SU-DHL-6 (cell line): Measurements from ENCODE around the gene TDRD7.

Source experiments
- H2AFZ ChIP-seq: fragments of 200-600 bp; sonication (generic); 2 replicates; pipeline ENCODE4 v1.6.1; 2014; ENCODE audit warnings: low read depth, mild to moderate bottlenecking, moderate library complexity, mixed read lengths, antibody characterized with exemption, low read length; ENCODE audit not compliant: severe bottlenecking
- H3F3A ChIP-seq: fragments of 200-600 bp; shearing (Covaris generic); 2 replicates; pipeline ENCODE4 v1.6.0; 2016; ENCODE audit warnings: antibody characterized with exemption, mild to moderate bottlenecking; ENCODE audit not compliant: insufficient read depth
- H3K27ac ChIP-seq: fragments of 200-600 bp; sonication (generic); 2 replicates; pipeline ENCODE4 v1.5.1; 2016; ENCODE audit warnings: low read depth, mild to moderate bottlenecking, low read length, moderate library complexity, mixed read lengths
- H3K27me3 ChIP-seq: fragments of 200-600 bp; sonication (generic), shearing (Covaris generic); 2 replicates; pipeline ENCODE4 v1.6.0; 2014; ENCODE audit warnings: mild to moderate bottlenecking, low read length
- H3K36me3 ChIP-seq: fragments of 200-600 bp; sonication (generic); 2 replicates; pipeline ENCODE4 v1.6.1; 2014; ENCODE audit warnings: mild to moderate bottlenecking, low read length, mixed read lengths
- H3K4me2 ChIP-seq: fragments of 300-600, 200-600 bp; shearing (Covaris generic), sonication (generic); 2 replicates; pipeline ENCODE4 v1.6.0; 2014; ENCODE audit warnings: low read length, low read depth, mild to moderate bottlenecking; ENCODE audit not compliant: poor library complexity, severe bottlenecking
- H3K4me3 ChIP-seq: fragments of 200-600 bp; sonication (generic); 2 replicates; pipeline ENCODE4 v1.5.1; 2014; ENCODE audit warnings: antibody characterized with exemption, low read length, mild to moderate bottlenecking, mixed read lengths; ENCODE audit not compliant: insufficient read depth, poor library complexity, severe bottlenecking
- H3K79me2 ChIP-seq: fragments of 200-600 bp; sonication (generic); 2 replicates; pipeline ENCODE4 v1.6.1; 2014; ENCODE audit warnings: mild to moderate bottlenecking, low read length, moderate library complexity; ENCODE audit not compliant: insufficient read depth
- H3K9ac ChIP-seq: fragments of 200-600 bp; sonication (generic); 2 replicates; pipeline ENCODE4 v1.7.0; 2014; ENCODE audit warnings: mild to moderate bottlenecking, low read length
- H3K9me2 ChIP-seq: fragments of 200-600 bp; sonication (generic); replicated peaks from 2 replicates; pipeline ENCODE4 v1.6.1; 2014; ENCODE audit warnings: low read length; ENCODE audit not compliant: insufficient read depth
- H3K9me3 ChIP-seq: fragments of 200-600 bp; sonication (generic); 2 replicates; pipeline ENCODE4 v1.6.1; 2014; ENCODE audit warnings: low read length, mixed read lengths; ENCODE audit not compliant: insufficient read depth
- H4K20me1 ChIP-seq: fragments of 200-600 bp; sonication (generic); 2 replicates; pipeline ENCODE4 v1.6.1; 2014; ENCODE audit warnings: low read depth, mild to moderate bottlenecking, antibody characterized with exemption, low read length, moderate library complexity, mixed read lengths
- CTCF ChIP-seq: fragments of 200-600 bp; sonication (generic); IDR thresholded peaks from one replicate; pipeline ENCODE4 v1.5.1; 2017; ENCODE audit warnings: antibody characterized with exemption, mild to moderate bottlenecking, low read length, moderate library complexity; ENCODE audit not compliant: insufficient read depth, poor library complexity, severe bottlenecking
- EZH2phosphoT487 ChIP-seq: fragments of 200-600 bp; sonication (generic), shearing (Covaris generic); conservative IDR thresholded peaks from 2 replicates; pipeline ENCODE4 v1.6.1; 2018; ENCODE audit warnings: mild to moderate bottlenecking, antibody characterized with exemption, low read length, moderate library complexity, mixed read lengths

The TDRD7 gene

GRCh38 chr9:97412626-97413385 is 910 bp downstream of the TDRD7 start:
- no peak for TF ChIP-seq EZH2phosphoT487
- no peak for TF ChIP-seq CTCF
- no peaks in the 10 kb centered on the region for H3K36me3 ChIP-seq
- H4K20me1 ChIP-seq, result no peaks in the 10 kb centered on the region
- peak overlapping the region; percentile 58 for H3K9ac ChIP-seq
- peak overlapping the region; percentile 63 for H3K4me2 ChIP-seq
- no peaks in the 10 kb centered on the region for H3K27me3 ChIP-seq
- no peaks in the 10 kb centered on the region for H3K9me3 ChIP-seq
- peaks cover 22% of the 10 kb centered on the region for H3F3A ChIP-seq
- peak overlapping the region; percentile 57 for H3K4me3 ChIP-seq
- H3K27ac ChIP-seq, result no peak overlapping the region
- no peaks in the 10 kb centered on the region for H3K79me2 ChIP-seq
- H3K9me2 ChIP-seq, result no peaks in the 10 kb centered on the region
- H2AFZ ChIP-seq, result peak overlapping the region; percentile 89

- Histone ChIP-seq H3K9me3 (no peaks in the 10 kb centered on the region), H3F3A (peaks cover 22% of the 10 kb centered on the region), H2AFZ (no peak overlapping the region), H3K9ac (no peak overlapping the region), H3K27ac (no peak overlapping the region), H3K27me3 (no peaks in the 10 kb centered on the region), H3K4me2 (no peak overlapping the region), H3K36me3 (no peaks in the 10 kb centered on the region), H3K4me3 (no peak overlapping the region), H4K20me1 (no peaks in the 10 kb centered on the region), H3K9me2 (no peaks in the 10 kb centered on the region), H3K79me2 (no peaks in the 10 kb centered on the region)
- TF ChIP-seq CTCF (no peak), EZH2phosphoT487 (no peak)
These were observed 1.6 kb downstream of the TDRD7 start for GRCh38 chr9:97413462-97413861.

- Histone ChIP-seq H3K27ac (no peak overlapping the region), H4K20me1 (no peaks in the 10 kb centered on the region), H3F3A (peaks cover 22% of the 10 kb centered on the region), H3K36me3 (no peaks in the 10 kb centered on the region), H3K27me3 (no peaks in the 10 kb centered on the region), H3K9me3 (no peaks in the 10 kb centered on the region), H3K79me2 (no peaks in the 10 kb centered on the region), H3K9me2 (no peaks in the 10 kb centered on the region), H3K4me2 (no peak overlapping the region), H3K4me3 (no peak overlapping the region), H2AFZ (no peak overlapping the region), H3K9ac (no peak overlapping the region)
- TF ChIP-seq CTCF (no peak), EZH2phosphoT487 (no peak)
These were observed 3.2 kb downstream of the TDRD7 start for GRCh38 chr9:97415146-97415545.
